SH-SY5Y (cell line): ENCODE results near the gene ATG13.

Source experiments
- GATA2 ChIP-seq: IDR thresholded peaks from 2 replicates; pipeline ENCODE4 v1.6.1; 2011; ENCODE audit warnings: mild to moderate bottlenecking, low read depth, low read length
- GATA3 ChIP-seq: IDR thresholded peaks from 2 replicates; pipeline ENCODE4 v1.6.1; 2011; ENCODE audit warnings: low read depth, mild to moderate bottlenecking, low read length, moderate library complexity

The ATG13 gene

DNA sequence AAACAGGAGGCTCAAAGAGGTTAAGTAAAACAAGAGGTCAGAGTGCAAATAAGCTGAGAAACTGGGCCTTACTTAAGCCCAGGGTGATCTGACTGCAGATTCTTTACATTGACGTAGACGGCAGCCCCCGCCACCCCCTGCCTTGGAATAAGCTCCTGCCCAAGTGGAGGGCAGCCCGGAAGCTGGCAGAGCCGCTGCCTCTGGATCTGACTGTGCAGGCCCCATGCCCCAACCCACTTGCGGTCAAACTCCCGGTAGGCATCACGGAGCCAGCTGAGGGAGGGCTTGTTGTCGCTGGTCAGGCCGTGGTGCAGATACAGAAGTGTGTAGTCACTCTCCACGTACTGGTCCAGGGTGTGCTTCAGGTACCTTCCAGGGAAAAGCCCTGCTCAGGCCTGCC lies 64.5 kb downstream of the ATG13 start:
- no peak for TF ChIP-seq GATA3
- no peak for TF ChIP-seq GATA2

DNA sequence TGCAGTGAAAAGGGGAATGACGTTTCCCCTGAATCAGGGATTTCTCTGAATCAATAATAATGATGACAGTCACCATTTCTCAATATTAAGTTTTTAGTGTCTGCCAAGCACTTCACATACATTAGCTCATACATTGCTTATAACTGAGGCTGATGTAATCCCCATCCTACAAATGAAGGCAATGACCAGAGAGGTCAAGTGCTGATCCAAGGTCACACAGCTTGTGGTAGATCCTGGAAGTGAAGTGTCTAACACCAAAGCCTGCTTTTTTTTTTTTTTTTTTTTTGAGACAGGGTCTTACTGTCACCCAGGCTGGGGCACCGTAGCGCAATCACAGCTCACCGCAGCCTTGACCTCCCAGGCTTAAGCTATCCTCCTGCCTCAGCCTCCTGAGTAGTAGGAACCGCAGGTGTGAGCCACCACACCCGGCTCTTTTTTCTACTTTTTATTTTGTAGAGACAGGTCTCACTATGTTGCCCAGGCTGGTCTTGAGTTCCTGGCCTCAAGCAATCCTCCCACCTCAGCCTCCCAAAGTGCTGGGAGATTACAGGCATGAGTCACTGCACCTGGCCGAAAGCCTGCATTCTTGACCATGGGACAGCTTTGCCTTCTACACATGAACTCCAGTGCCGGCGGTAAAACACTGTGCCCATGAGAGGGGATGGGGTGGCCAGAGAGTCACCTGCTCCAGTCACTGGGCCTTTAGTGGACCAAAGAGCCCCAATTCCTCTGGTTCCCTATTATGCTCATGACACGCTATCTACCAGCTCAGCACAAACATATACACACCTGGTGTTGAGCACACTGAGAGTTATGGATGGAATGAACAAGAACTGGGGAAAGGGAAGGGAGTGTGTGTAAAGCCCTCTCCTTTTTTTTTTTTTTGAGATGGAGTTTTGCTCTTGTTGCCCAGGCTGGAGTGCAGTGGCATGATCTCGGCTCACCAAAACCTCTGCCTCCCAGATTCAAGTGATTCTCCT lies 65.7 kb downstream of the ATG13 start:
- TF ChIP-seq GATA2 = no peak

DNA sequence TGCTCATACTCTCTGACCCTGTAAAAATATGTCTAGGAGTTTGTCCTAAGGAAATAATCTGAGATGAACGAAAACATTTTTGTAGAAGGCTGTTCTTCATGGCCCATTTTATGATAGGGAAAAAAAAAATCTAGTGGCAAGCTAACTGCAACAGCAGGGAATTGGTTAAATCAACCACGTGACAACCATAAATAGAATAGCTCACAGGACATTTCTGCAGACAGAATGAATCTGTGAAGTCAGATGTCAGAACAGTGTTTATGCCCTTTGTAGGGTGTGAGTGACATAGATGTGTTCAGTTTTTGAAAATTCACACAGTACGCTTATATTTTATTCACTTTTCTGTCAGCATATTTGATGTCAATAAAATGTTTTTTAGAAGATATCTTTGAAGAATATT lies 67.0 kb downstream of the ATG13 start:
- TF ChIP-seq GATA2 (no peak), GATA3 (no peak)

DNA sequence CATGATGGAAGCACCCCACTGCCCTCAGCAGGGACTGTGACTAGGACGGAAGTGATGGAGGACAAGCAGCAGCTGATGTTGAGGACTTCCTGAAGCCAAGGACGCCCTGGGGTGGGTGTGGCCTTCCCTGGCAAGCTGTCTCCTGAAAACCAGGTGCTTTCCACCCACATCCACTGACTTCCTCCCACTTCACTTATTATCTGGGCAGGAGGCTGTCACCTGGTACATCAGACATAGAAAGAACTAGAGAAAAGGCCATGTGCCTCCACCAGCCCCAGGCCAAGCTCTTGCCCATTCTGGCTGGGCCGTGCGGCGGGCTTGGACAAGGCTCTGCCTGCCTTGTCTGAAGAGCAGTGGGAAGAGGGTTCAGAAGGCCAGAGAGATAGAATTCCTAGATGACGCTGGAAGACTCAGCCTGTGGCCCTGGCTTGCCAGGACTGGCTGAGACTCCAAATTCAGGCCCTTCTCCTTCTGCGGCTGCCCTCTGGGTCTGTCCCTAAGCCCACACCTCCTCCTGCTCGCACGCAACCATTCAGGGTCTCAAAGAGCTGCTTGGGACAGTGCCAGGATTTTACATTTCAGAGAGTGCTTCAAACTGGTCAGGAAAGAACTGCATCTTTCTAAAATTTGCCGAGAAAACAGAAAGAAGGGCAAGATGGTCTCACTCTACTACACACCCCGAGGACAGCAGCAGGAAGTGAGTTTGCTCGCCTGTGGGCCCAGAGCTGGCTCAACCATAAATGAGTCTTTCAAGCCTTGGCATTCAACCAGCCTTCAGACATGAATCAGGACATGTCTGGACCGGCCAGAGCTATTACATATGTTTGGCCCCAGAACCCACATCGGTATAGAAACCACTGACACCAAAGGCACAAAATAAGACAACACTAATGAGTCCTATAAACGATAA lies 69.8 kb downstream of the ATG13 start:
- no peak for TF ChIP-seq GATA2
- no peak for TF ChIP-seq GATA3

DNA sequence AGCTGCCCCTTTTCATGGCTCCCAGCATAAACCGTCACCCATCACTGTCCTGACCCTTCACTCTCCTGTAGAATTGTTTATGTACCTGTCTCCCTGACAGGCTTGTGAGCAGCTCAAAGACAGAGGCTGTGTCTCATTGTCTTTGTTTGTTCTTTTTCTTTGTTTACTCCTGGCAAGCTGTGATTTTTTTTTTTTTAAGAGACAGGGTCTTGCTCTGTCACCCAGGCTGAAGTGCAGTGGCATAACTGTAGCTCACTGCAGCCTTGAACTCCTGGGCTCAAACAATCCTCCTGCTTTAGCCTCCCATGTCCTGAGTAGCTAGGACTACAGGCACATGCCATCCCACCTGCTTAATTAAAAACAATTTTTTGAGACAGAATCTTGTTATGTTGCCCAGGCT lies 73.3 kb downstream of the ATG13 start:
- TF ChIP-seq GATA3 (no peak), GATA2 (no peak)

DNA sequence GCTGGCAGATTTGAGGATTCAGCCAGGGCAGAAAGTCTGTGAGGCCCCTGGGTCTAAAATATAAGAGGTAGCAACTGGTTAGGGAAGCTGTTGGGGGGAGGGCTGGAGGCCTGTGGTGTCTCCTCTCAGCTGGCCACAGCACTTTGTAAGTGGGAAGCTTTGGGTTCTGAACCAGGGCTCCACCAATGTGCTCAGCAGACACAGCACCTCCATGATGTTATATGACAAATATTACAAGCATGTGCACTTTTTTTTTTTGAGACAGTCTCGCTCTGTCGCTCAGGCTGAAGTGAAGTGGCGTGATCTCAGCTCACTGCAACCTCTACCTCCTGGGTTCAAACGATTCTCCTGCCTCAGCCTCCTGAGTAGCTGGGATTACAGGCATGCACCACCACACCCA lies 75.1 kb downstream of the ATG13 start:
- TF ChIP-seq GATA2 (no peak), GATA3 (no peak)

DNA sequence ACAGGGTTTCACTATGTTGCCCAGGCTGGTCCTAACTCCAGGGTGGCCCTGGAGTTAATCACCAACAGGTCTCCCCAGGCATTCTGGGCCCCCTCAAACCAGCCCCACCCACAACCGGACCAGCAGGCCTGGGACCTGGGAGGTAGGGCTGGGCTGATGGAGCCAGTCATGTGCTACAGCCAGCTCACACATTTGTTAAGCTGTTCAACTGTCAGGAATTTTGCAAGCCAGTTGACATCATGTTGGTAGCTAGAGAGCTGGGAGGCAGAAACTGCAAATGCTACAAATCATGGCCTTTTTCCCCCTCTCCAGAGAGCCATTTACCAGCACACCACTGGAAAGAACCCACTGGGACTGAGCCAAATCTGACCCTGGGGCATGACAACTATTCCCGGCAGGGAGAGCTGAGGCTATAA lies 76.3 kb downstream of the ATG13 start:
- TF ChIP-seq GATA2 = no peak
- TF ChIP-seq GATA3 = no peak

DNA sequence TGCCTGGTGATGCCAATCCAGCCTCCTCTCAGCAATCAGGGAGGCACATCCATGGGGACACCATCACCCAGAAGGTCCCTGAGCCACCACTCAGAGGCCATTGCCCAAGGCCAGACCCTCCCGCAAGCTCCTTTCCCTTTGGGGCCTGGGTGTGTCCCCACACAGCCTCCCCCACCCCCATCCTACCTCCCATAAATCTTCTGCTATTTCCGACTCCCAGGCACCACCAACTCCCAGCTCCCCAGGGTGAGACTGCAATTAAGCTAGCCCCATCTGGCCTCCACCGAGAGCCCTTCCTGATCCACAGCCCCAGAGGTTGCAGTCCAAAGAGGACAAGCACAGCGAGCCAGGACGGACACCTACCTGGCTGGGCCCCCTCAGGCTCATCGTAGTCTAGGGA lies 76.7 kb downstream of the ATG13 start:
- TF ChIP-seq GATA2 (no peak), GATA3 (no peak)

DNA sequence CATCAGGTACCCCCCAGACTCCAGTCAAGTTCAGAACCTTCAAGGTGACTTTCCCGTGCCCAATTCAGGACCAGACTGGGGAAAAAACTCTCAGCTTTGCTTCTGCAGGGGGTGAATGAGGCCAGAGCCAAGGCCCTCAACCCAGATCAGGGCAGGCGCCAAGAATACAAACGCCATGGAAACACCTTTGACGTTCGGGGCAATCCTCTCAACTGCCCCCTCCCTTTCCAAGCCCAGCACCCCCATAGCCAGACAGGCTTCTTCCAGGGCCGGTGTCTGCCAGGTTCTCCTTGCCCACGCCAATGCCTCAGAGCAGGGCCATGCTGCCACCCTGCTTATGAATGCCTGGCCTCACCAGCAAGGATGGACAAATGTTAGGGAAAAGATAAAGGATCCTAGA lies 77.3 kb downstream of the ATG13 start:
- TF ChIP-seq GATA3 (no peak), GATA2 (no peak)

DNA sequence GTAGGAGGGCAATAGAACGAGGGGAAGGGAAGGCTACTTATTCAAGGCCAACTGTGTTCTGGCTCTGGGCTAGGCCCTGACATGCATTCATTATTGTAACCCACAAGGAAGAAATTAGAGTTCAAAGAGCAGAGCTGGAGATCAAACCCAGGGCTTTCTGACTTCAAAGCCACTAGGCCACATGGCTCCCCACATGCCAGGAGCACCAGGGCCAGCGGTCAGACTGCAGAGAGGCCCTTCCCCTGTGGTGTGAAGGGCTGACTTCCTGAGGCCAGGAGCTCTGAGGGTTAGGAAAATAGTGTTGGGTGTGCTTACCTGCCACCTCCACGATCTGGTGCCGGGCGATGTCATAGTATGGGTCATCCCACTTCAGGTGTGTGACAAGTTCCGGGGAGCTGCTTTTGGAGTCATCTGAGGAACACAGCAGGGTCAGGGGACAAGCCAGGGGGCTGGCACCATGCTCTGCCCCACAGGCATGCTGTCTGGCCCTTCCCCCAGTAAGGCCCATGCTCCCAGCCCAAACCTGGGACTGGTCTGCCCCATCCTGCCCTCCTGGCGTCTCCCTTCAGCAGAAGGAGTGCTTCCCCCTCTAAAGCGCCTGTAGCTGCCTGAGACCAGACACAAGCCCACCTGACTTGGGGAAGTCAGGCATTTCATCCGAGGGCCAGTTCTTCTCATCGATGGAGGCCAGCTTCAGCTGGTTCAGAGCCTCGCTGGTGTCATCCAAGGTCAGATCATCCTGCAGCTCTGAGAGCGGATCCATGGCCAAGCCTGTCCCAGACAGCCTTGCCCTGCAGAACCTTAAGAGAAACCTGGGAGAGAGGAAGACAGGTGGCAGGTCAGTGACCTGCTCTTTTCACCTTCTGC lies 78.2 kb downstream of the ATG13 start:
- TF ChIP-seq GATA2 (no peak), GATA3 (no peak)

DNA sequence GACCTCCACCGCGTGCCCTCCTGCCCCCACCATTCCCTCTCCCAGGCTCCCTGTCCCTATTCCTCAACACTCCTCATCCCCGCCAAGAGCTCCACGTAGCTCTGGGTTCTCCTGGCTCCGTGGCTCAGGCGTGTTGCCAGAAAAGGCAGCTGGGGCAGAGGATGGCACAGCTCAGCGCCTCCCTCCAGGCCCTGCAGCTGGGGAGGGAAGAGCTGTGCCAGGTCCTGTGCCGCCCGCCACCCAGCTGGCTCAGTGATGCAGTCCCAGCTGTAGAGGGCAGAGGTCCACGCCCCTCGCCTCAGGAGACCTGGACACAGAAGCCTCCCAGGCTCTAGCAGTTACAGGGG lies 78.8 kb downstream of the ATG13 start:
- no peak for TF ChIP-seq GATA2
- no peak for TF ChIP-seq GATA3

DNA sequence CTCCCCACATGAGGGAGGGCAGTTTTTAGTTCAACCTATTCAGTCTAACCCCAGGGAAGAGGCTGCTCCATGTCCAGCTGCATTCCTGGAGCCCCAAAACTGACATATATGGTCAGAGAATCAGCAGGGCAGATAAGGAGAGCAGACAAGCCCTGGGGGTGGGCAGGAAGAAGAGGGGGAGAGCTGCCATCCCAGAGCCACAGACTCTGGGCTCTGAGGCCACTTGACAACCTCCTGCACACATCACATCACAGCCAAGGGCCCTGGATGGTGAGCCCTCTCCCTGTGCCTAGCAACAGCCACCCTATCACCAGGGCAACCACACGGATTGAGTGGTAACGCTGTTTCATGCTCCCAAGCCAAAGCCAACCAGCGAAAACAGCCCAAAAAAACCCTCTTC lies 80.0 kb downstream of the ATG13 start:
- TF ChIP-seq GATA2 = peak; percentile 66
- TF ChIP-seq GATA3 = no peak

DNA sequence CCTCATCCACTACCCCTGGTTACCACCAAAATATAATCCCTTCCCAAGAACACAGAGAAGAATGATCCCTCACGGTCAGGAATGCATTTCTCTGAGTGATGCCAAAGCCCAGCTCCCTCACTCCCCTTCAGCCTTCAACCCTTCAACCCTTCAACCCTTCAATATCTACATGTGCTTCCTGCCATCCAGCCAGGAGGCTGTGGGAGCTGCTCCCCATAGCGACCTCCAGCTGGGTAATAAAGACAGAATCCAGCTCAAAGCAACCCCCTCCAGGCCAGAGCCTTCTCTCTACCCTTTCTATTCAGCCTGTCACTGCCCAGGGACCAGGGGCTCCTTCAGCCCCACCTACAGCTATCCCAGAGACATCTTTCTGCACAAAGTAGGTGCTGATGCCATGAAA lies 80.4 kb downstream of the ATG13 start:
- TF ChIP-seq GATA3 = no peak
- TF ChIP-seq GATA2 = no peak

DNA sequence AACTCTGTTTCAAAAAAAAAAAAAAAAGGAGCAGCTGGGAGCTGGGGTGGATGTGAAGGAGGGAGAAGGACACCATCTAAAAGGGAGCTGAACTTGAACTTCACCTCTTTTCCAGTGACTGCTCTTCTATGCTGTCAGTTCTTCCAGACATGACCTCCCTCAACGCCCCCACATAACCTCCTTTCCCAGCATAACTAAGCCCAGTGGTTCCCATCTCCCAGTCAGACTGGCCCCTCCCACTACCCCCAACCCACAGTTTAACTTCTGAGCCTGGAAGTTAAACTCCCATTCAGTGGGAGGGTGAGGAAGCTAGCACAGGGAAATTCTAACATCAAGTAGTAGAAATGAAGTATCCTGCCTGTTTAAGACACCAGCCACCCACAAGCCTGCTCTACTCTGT lies 81.2 kb downstream of the ATG13 start:
- TF ChIP-seq GATA3 = no peak
- TF ChIP-seq GATA2 = no peak
